CD4-positive, alpha-beta T cell (primary cell): ENCODE measurements around the gene BRICD5. TPM values are rescaled to one million over a fixed set of nuclear protein-coding genes. Genes with fewer than 3 reads are reported as not detected.

Source experiments
- ATAC-seq: fragments of 200-7000 bp; cut with Tn5 transposase; one replicate; pipeline ENCODE4 v1.10.0; 2022; ENCODE audit warnings: mild to moderate bottlenecking; ENCODE audit not compliant: poor library complexity
- CTCF ChIA-PET: fragments of 350-600 bp; sonication (Branson Sonifier 250); formaldehyde crosslinking; loops from one replicate; lab custom pipeline; 2021; ENCODE audit warnings: antibody characterized with exemption, inconsistent platforms; lab: Charles Lee
- POLR2A ChIA-PET: fragments of 350-600 bp; sonication (Branson Sonifier 250); formaldehyde crosslinking; loops from one replicate; lab custom pipeline; 2021; ENCODE audit warnings: antibody characterized with exemption, inconsistent platforms; lab: Charles Lee
- DNase-seq, 14 experiments: peaks; one replicate each; pipeline ENCODE4 v3.0.0-alpha.2; 2013 to 2020; ENCODE audit warnings: mixed read lengths in 2 of 14
- H3K27ac ChIP-seq, 2 donors: one replicate each; pipeline versions ENCODE4 v1.5.1 to v1.7.0; 2013; ENCODE audit warnings: low read length in 2 of 2, low read depth in 1 of 2, mild to moderate bottlenecking in 1 of 2
- H3K27me3 ChIP-seq, 2 experiments: 1 replicate in 1 of 2; 2 replicates in 1 of 2; pipeline versions ENCODE4 v1.6.1 to v1.7.0; 2013; ENCODE audit warnings: low read length in 2 of 2, control low read depth in 1 of 2, mild to moderate bottlenecking in 1 of 2, moderate library complexity in 1 of 2; ENCODE audit not compliant: insufficient read depth in 2 of 2, control insufficient read depth in 1 of 2
- H3K36me3 ChIP-seq: one replicate; pipeline ENCODE4 v1.6.1; 2013; ENCODE audit warnings: low read length, control low read depth; ENCODE audit not compliant: insufficient read depth
- H3K4me1 ChIP-seq: one replicate; pipeline ENCODE4 v1.6.1; 2013; ENCODE audit warnings: low read length, control low read depth; ENCODE audit not compliant: insufficient read depth
- H3K4me3 ChIP-seq: one replicate; pipeline ENCODE4 v1.5.1; 2013; ENCODE audit warnings: mild to moderate bottlenecking, low read length, moderate library complexity
- H3K9me3 ChIP-seq, 2 experiments: 1 replicate in 1 of 2; 2 replicates in 1 of 2; pipeline versions ENCODE4 v1.6.1 to v1.7.0; 2013; ENCODE audit warnings: low read length in 2 of 2, mild to moderate bottlenecking in 2 of 2, control low read depth in 1 of 2, moderate library complexity in 1 of 2; ENCODE audit not compliant: control insufficient read depth in 1 of 2, insufficient read depth in 1 of 2
- H3K27ac Mint-ChIP-seq: one replicate; pipeline ENCODE4 v1.8.0; 2020; ENCODE audit warnings: mixed read lengths
- H3K27me3 Mint-ChIP-seq: one replicate; pipeline ENCODE4 v1.8.0; 2021; ENCODE audit warnings: mixed read lengths
- H3K36me3 Mint-ChIP-seq: one replicate; pipeline ENCODE4 v1.8.0; 2021; ENCODE audit warnings: low read depth, mixed read lengths
- H3K4me1 Mint-ChIP-seq: one replicate; pipeline ENCODE4 v1.8.0; 2021; ENCODE audit warnings: low read depth, mixed read lengths
- H3K4me3 Mint-ChIP-seq: one replicate; pipeline ENCODE4 v1.8.0; 2020; ENCODE audit warnings: mild to moderate bottlenecking, mixed read lengths
- H3K9me3 Mint-ChIP-seq: one replicate; pipeline ENCODE4 v1.8.0; 2020; ENCODE audit warnings: mixed read lengths
- intact Hi-C, 2 experiments: fragments of 100-400 bp; cut with DNase I in 1 of 2; cut with micrococcal nuclease in 1 of 2; formaldehyde crosslinking; loops; one replicate each; pipeline versions ENCODE4 v1.15.1 to v1.9.0; 2023 to 2025; cut with DNase I, micrococcal nuclease
- total RNA-seq, 174 experiments: library from RNA in 2 of 174; stranded (reverse) in 2 of 174; gene quantifications; one replicate each; pipeline ENCODE4 v1.2.3 and lab custom pipeline; 2021 to 2026
- TF ChIP-seq, protein P1 (sequence below): fragments of 200-600 bp; IDR thresholded peaks from one replicate; pipeline ENCODE4 v1.8.0; 2022; ENCODE audit warnings: antibody characterized with exemption, mild to moderate bottlenecking

BRICD5 gene
- total RNA-seq, 2 experiments from 2014 or later, result 4.2 to 5.0 TPM

DNA sequence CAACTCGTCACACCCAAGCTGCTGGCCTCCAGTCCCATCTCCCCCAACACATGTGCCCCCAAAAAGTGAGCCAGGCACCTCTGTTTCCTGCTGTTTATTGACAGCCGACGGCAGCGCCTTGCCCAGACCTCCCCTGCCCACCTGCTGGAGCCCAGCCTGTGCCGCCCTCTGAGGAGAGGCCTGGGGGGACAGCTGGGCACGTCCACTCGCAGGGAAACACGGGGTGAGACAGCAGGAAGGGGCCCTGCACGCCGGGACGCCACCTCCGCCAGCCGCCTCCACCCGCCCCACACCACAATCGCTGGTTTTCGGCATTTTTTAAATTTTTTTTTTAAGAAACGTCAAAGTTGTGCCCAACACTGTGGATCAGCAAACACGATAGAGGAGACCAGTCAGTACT, 33.6 kb downstream of the BRICD5 start:
- Histone ChIP-seq H3K36me3 (peaks cover 33% of the 10 kb centered on the region), H3K27ac (no peak overlapping the region), H3K4me1 (no peaks in the 10 kb centered on the region), H3K9me3 (no peaks in the 10 kb centered on the region), H3K27me3 (no peaks in the 10 kb centered on the region), H3K4me3 (no peak overlapping the region)
- intact Hi-C loops, result no loop called here
- DNase-seq (no peak), ATAC-seq (no peak)
- POLR2A ChIA-PET, result no interaction called here
- no peaks in the 10 kb centered on the region for H3K4me1 Mint-ChIP-seq
- peaks cover 9% of the 10 kb centered on the region for H3K36me3 Mint-ChIP-seq
- H3K27me3 Mint-ChIP-seq, result no peaks in the 10 kb centered on the region
- H3K27ac Mint-ChIP-seq, result no peak overlapping the region
- no peak overlapping the region for H3K4me3 Mint-ChIP-seq
- H3K9me3 Mint-ChIP-seq, result no peaks in the 10 kb centered on the region
- TF ChIP-seq, protein P1, sequence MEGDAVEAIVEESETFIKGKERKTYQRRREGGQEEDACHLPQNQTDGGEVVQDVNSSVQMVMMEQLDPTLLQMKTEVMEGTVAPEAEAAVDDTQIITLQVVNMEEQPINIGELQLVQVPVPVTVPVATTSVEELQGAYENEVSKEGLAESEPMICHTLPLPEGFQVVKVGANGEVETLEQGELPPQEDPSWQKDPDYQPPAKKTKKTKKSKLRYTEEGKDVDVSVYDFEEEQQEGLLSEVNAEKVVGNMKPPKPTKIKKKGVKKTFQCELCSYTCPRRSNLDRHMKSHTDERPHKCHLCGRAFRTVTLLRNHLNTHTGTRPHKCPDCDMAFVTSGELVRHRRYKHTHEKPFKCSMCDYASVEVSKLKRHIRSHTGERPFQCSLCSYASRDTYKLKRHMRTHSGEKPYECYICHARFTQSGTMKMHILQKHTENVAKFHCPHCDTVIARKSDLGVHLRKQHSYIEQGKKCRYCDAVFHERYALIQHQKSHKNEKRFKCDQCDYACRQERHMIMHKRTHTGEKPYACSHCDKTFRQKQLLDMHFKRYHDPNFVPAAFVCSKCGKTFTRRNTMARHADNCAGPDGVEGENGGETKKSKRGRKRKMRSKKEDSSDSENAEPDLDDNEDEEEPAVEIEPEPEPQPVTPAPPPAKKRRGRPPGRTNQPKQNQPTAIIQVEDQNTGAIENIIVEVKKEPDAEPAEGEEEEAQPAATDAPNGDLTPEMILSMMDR, result no peak
- CTCF ChIA-PET, result no interaction called here

DNA sequence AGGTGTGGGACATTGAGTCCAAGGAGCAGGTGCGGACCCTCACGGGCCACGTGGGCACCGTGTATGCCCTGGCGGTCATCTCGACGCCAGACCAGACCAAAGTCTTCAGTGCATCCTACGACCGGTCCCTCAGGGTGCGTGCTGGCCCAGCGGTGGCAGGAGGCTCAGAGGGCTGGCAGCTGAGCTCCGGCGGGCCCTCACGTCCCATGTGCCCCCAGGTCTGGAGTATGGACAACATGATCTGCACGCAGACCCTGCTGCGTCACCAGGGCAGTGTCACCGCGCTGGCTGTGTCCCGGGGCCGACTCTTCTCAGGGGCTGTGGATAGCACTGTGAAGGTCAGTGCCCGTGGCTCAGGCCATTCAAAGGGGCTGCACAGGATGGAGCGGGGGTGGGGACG, 34.6 kb downstream of the BRICD5 start:
- H3K9me3 Mint-ChIP-seq, result no peaks in the 10 kb centered on the region
- ATAC-seq (no peak), DNase-seq (no peak)
- no peaks in the 10 kb centered on the region for H3K27me3 ChIP-seq
- H3K4me1 Mint-ChIP-seq, result no peaks in the 10 kb centered on the region
- no peaks in the 10 kb centered on the region for H3K4me1 ChIP-seq
- H3K36me3 ChIP-seq, result peaks cover 40% of the 10 kb centered on the region
- ChIA-PET CTCF (interaction anchor here (0.6 kb wide), 1 partner anchor 879 kb away, joined by 4 read pairs; no protein-coding TSS in a partner anchor), POLR2A (no interaction called here)
- H3K27me3 Mint-ChIP-seq, result no peaks in the 10 kb centered on the region
- no peaks in the 10 kb centered on the region for H3K9me3 ChIP-seq
- H3K27ac Mint-ChIP-seq, result no peak overlapping the region
- H3K4me3 Mint-ChIP-seq, result no peak overlapping the region
- no peak overlapping the region for H3K4me3 ChIP-seq
- peaks cover 9% of the 10 kb centered on the region for H3K36me3 Mint-ChIP-seq
- no peak overlapping the region for H3K27ac ChIP-seq
- TF ChIP-seq, protein P1, result no peak
- intact Hi-C loops, result no loop called here

DNA sequence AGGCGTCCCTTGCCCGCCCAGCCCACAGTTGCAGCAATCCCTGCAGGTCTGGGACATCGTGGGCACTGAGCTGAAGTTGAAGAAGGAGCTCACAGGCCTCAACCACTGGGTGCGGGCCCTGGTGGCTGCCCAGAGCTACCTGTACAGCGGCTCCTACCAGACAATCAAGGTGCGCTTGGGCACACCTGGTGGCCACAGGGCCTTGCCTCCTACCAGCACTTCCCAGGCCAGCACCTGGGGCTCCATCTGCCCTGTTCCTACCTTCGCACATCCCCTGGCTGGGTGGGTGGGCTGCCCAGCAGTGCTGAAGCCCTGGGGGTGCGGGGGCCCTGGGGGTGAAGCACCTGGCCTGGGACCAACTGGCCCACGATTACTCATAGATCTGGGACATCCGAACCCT, 35.2 kb downstream of the BRICD5 start:
- no peaks in the 10 kb centered on the region for H3K4me1 Mint-ChIP-seq
- TF ChIP-seq, protein P1, result no peak
- H3K36me3 Mint-ChIP-seq, result peaks cover 9% of the 10 kb centered on the region
- no peak overlapping the region for H3K4me3 Mint-ChIP-seq
- H3K36me3 ChIP-seq, result peaks cover 44% of the 10 kb centered on the region
- no peaks in the 10 kb centered on the region for H3K9me3 ChIP-seq
- ATAC-seq, result no peak
- no peak overlapping the region for H3K27ac ChIP-seq
- no peaks in the 10 kb centered on the region for H3K9me3 Mint-ChIP-seq
- no peaks in the 10 kb centered on the region for H3K4me1 ChIP-seq
- no peaks in the 10 kb centered on the region for H3K27me3 ChIP-seq
- intact Hi-C loops, result no loop called here
- H3K4me3 ChIP-seq, result no peak overlapping the region
- ChIA-PET POLR2A (no interaction called here), CTCF (no interaction called here)
- no peak overlapping the region for H3K27ac Mint-ChIP-seq
- no peak for DNase-seq
- H3K27me3 Mint-ChIP-seq, result no peaks in the 10 kb centered on the region
